Stimulated activated CD4-positive, alpha-beta T cell treated with anti-CD3 and anti-CD28 coated beads, TNF-alpha, amount 100 ng/mL, for 4 hours (primary cell): ENCODE data around the gene CCDC50.

Experiments used
- DNase-seq, 3 experiments: peaks; one replicate each; pipeline ENCODE4 v3.0.0-alpha.2; 2020; ENCODE audit warnings: low read depth in 3 of 3

CCDC50 gene

DNA sequence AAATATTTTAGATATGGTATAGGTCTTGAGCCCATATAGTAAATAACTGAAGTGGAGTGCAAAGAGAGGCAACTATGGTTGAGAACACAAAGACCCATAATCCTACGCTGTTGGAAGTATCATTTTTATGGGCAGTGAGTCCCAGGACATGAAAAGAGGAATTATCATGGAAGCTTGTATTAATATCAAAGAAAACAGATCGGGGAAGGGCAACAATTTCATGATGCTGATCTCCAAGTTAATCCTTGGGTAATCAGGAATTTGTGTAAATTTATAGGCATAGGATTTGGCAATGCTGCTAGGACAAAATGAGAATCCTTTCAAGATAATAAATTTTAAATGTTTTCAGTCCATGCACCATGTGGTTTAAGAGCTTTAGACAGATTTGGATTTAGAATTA is 91.6 kb downstream of the CCDC50 start:
- DNase-seq, result no peak

DNA sequence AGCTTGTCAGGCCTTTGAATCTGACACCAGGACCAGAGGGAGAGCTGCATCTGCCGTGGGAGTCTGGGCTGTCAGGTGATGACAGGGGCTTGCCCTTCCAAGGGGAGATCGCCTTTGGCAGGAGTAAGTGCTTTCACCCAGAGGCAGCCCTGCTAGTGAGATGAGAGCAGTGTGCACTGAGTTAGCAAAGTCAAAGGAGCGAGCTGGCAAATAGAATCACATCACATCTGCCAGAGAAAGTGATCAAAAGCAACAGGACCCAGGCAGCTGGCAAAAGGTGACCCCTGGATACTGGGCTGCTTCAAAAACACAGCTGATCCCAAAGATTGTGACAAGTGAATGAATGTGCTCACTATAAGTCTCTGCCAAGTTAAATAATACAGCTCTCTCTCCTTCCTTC is 95.7 kb downstream of the CCDC50 start:
- DNase-seq, result no peak

DNA sequence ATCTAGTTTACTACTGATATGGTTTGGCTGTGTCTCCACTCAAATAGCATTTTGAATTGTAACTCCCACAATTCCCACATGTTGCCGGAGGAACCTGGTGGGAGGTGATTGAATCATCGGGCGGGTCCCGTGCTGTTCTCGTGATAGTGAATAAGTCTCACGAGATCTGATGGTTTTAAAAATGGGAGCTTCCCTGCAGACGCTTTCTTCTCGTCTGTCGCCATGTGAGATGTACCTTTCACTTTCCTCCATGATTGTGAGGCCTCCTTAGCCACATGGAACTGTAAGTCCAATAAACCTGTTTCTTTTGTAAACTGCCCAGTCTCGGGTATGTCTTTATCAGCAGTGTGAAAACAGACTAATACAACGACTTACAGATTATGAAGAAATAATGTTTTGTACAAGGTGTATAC is 96.1 kb downstream of the CCDC50 start:
- no peak for DNase-seq

DNA sequence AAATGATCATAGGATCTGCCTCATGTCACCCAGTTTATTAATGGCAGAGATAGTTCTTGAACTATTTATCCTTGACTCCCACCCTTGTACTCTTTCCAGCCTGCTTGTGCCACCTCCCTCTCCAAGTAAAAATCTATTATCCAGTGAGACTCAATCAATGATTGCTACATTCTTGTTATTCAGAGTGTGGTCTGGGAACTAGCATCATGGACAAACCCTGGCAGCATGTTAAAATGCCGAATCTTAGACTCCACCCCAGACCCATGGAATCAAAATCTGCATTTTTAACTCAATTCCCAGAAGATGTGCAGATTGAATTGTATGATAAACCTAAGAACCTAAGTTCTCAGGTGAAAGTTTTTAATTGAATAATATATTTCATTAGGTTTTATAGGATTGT is 97.1 kb downstream of the CCDC50 start:
- no peak for DNase-seq

DNA sequence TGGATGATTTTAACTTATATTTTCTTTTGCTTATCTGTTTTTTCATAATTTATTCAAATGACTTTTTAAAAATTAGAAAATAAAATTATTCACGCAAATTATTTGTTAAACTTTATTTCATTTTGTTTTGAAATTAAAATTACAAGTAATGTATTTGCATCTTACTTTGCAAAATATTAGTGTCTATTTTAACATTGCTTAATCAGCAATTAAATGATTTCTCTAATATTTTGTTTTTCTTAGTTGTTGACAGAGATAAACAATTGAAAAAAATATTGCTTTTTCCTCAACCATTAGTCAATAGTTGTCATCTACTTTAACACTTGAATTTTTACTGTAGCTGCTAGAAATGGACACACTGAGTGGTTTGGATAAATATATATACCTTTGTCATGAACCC is 99.0 kb downstream of the CCDC50 start:
- no peak for DNase-seq

DNA sequence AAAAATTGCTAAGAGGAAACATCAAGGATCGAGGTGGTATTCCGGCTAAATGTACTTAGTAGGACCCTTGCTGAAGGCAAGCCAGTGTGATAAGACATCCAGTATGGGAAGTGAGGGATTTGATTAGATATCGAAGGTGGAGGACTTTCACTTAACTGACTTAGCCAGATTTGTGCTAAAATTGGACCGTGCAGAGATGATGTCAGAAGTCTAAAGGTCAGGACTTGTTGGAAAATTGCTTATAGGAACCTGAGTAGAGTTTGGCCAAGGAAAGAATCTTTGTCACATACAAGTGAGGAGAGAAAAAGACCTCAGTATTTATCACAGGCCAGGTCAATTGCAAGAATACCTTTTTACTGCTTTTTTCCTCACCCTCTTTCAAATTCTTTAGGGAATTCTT is 100.9 kb downstream of the CCDC50 start:
- DNase-seq, result no peak

DNA sequence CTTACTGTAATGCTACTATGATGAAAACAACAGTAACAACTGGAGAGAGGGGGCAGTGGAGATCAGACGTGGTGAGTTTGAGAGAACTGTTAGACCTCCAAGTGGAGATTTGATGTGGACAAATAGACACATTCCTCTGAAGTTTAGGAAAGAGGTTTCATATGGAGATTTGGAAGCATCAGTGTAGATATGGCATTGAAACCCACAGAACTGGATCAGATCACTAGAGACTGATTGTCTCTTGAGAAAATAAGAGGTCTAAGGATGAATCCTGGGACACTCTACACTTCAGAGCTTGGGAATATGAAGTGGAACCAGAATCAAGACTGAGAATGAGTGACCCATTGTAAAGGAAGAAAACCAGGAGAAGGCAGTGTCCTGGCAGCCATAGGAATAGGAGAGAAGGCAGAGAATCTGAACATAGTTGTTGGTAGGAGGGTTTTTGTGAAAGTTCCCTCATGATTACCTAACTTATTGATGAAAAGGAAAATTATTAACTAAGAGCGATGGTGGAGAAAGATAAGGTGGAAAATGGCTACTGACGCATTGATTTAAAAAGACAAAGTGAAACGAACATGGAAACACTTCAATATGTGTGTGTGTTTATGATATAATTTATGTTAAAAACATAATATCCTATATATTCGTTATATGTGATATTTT is 102.1 kb downstream of the CCDC50 start:
- DNase-seq, result no peak

DNA sequence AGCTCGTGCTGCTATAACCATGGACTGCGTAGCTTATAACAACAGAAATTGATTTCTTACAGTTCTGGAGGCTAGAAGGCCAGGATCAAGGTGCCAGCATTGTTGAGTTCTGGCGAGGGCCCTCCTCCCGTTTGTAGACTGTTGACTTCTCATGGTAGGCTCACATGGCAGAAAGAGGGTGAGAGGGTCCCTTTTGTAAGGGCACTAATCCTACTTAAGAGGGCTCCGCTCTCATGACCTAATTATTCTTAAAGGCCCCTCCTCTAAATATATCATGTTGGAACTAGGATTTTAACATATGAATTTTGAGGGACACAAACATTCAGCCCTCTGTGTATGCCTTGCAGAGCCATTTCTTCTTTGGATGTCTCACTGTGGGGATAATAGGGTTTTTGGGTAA is 103.0 kb downstream of the CCDC50 start:
- no peak for DNase-seq

DNA sequence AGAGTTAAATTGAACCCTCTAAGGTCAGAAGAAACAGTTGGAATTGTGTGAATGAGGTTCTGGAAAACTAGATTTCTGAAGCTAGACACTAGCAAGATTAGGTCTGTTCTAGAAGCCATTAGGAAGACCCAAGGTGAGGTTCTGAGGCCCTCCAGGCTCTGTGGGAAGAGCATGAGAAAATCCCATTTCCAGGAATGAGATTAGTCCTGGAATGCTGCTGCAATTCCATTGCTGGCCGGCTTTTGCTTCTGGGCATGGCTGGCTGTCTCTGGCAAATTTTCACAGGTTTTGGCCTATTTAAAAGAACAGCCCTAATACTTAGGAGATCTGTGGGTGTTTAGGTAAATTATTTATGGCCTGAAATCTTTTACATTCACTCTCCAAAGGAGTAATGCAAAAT is 104.8 kb downstream of the CCDC50 start:
- no peak for DNase-seq

DNA sequence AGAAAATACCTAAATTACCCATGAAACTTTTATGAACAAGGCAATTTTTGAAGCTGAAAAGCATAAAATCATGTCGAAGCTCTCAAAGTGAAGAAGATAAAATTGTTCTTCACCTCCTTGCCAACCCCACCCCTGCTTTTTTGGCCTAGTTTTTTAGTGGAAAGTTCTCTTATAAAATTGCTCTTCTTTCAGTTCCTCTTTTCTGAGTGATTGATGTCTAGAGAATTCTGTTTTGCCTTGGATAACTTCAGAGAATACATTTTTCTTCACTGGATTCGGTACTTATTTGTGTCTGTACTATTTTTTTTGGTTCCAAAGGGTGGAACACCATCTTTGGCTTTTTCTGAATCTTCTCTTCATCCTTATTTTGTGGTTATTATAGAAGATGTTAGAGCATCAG is 106.8 kb downstream of the CCDC50 start:
- DNase-seq, result no peak

DNA sequence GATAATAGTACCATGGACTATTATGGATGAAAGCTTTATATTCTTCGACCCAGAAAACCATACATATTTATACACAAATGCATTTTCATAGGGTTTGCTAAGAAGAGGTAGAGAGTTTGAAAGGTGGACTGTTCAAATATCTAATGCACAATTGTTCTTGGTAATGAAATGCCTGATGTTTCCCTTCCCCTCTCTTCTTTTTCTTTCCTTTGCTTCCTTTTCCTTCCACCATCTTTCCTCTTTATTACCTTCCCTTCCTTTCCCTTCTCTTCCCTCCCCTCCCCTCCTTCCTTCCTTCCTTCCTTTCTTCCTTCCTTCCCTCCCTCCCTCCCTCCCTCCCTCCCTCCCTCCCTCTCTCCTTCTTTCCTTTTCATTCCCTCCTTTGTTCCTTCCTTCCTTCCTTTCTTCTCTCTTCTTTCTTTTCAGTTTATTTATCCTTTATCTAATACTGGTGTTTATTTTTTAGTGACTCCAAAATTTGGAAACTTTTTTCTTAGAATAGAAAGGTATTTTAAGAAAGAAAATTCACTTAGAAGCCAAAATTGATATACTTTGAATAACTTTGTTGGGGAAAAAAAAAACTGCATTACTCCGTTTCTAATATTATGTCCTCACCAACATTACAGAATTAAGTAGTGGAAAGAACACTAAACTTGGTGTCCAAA is 109.1 kb downstream of the CCDC50 start:
- no peak for DNase-seq

DNA sequence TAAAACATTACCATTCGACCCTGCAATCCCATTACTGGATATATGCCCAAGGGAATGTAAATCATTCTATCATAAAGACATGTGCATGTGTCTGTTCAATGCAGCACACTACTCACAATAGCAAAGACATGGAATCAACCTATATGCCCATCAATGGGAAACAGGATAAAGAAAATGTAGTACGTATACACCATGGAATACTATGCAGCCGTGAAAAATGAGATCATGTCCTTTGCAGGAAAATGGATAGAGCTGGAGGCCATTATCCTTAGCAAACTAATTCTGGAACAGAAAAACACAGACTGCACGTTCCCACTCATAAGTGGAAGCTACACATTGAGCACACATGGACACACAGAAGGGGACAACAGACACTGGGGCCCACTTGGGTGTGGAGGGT is 111.3 kb downstream of the CCDC50 start:
- no peak for DNase-seq

DNA sequence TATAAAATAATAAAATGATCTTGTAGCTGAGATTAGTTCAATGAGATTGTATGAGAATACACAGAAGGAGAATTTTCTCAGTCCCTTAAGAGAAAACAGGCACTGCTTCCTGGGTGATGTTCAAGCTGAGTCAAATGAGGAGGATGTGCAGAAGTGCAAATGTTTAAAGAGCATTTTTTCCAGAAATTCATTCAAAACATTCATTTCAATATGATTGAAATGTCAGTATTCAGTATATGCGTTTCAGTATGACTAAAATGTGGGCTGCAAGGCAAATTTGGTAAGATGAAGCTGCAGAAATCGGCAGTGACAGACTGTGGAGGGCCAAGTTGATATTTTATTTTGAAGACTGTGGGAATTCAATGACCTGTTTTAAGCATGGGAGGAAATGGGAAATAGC is 112.5 kb downstream of the CCDC50 start:
- no peak for DNase-seq

DNA sequence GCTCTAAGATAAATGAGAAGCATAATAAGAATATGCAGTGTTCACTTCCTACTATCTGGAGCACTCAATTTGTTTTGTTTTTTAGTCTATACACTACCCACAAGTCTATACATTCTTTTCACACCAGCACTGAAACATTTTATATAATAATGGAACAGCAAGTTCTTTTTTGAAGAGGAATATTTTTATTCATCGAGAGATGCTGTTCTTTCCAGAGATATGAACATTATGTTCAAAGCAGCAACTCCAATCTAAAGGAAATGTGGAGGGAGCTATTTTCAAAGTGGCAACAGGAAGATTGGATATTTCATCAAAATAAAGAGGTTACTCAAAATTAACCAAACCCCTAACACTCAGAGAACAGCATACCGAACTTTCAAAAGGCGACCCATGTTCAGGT is 115.4 kb downstream of the CCDC50 start:
- DNase-seq, result no peak
